ENCODE results near the gene SPRR1A. TPM values are rescaled to one million over a fixed set of nuclear protein-coding genes. Genes with fewer than 3 reads are reported as not detected.

Gene SPRR1A
- total and polyA plus RNA-seq, 2 of the 4 experiments (the other 2 are of a cell fraction) = not detected

DNA sequence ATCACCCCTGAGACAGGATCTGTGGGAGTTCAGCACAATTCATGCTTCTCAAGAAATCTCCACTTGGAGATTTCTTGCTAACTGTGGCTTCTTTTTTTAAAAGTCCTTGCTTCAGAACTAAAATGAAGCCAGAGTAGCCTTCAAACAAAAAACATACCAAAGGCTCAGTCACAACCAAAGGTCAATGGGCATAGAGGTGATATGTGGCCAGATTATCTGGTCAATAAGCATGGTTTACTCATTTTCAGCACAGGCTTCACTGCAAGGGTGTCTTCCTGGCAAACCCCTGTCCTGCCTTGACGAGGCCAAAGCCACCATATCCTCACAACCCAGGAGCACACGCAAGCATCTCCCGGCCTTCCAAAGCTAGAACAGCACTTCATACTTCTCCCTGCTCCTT, 24.6 kb upstream of the SPRR1A start:
- no peaks in the 10 kb centered on the region for H3K36me3 ChIP-seq (ENCODE audit: control insufficient read depth, insufficient read depth, low read length)
- H3K4me3 ChIP-seq (ENCODE audit: insufficient read depth, low read depth, low read length) = no peak overlapping the region
- CTCF ChIA-PET = no interaction called here
- H4K8ac ChIP-seq (ENCODE audit: low read depth in 2 of 2, low read length in 2 of 2) = no peak overlapping the region
- no peak overlapping the region for H4K91ac ChIP-seq (ENCODE audit: insufficient read depth, low read depth, low read length)
- H3K56ac ChIP-seq (ENCODE audit: extremely low read depth, insufficient read depth, low read length) = no peak overlapping the region
- H3K9me1 ChIP-seq (ENCODE audit: insufficient read depth, low read length) = no peaks in the 10 kb centered on the region
- no peak overlapping the region for H3K23ac ChIP-seq (ENCODE audit: low read depth, low read length)
- no peaks in the 10 kb centered on the region; the same call in 1 of the 2 replicates for H3K9me3 ChIP-seq (ENCODE audit: control insufficient read depth, insufficient read depth, low read length)
- in situ Hi-C loops (cut with MboI; ENCODE audit: low sequenced_read_pairs) = no loop called here
- H2AK9ac ChIP-seq (replicated peaks; ENCODE audit: low read depth, low read length, poor library complexity) = no peak overlapping the region
- H4K20me1 ChIP-seq (ENCODE audit: insufficient read depth, low read length) = no peaks in the 10 kb centered on the region
- H2BK20ac ChIP-seq (ENCODE audit: low read depth, low read length) = no peak overlapping the region
- no peaks in the 10 kb centered on the region for H3K27me3 ChIP-seq (ENCODE audit: control insufficient read depth, insufficient read depth, low read length)
- H2BK5ac ChIP-seq (ENCODE audit: low read depth, low read length, poor library complexity, severe bottlenecking) = no peak overlapping the region
- no peak overlapping the region for H2AFZ ChIP-seq (replicated peaks; ENCODE audit: low read length, poor library complexity)
- H3K4me2 ChIP-seq (ENCODE audit: low read depth, low read length) = no peak overlapping the region
- H3K9ac ChIP-seq (ENCODE audit: low read depth, low read length) = no peak overlapping the region
- H3K14ac ChIP-seq (replicated peaks; ENCODE audit: low read depth, low read length) = no peak overlapping the region
- no peak overlapping the region for H4K5ac ChIP-seq (ENCODE audit: low read depth, low read length)
- POLR2A ChIA-PET (ENCODE audit: unreplicated experiment) = no interaction called here
- H2BK15ac ChIP-seq (ENCODE audit: low read depth, low read length) = no peak overlapping the region
- no TSS peak for BruUV-seq (replicated peaks)
- no peak for ATAC-seq (ENCODE audit: low read depth)
- no peaks in the 10 kb centered on the region for H3K4me1 ChIP-seq (ENCODE audit: control insufficient read depth, insufficient read depth, low read length)
- H3K79me1 ChIP-seq (ENCODE audit: low read depth in 1 of 2, low read length in 2 of 2) = no peaks in the 10 kb centered on the region
- no peak for DNase-seq
- intact Hi-C loops (cut with micrococcal nuclease) = no loop called here
- no peak overlapping the region for H3K4ac ChIP-seq (ENCODE audit: low read depth, low read length)
- H3K18ac ChIP-seq (ENCODE audit: low read depth, low read length) = no peak overlapping the region
- no peak overlapping the region for H2BK120ac ChIP-seq (ENCODE audit: low read depth, low read length)
- no peak overlapping the region for H3K27ac ChIP-seq (ENCODE audit: insufficient read depth, low read length)
- no CpG with 5 or more reads among the region's 3 CpGs for WGBS, 2 experiments (ENCODE audit: extremely low coverage in 2 of 2, insufficient read length in 1 of 2)
- dilution Hi-C loops (cut with HindIII; ENCODE audit: low sequenced_read_pairs, unreplicated experiment) = no loop called here
- H2AK5ac ChIP-seq (ENCODE audit: low read depth, low read length) = no peak overlapping the region
- TF ChIP-seq CEBPB (IDR thresholded peaks at IDR 0.05; ENCODE audit: low read depth, low read length) (no peak), FOS (IDR thresholded peaks at IDR 0.05; ENCODE audit: low read depth, low read length) (no peak)
